GM18909 (cell line): ENCODE measurements around the gene PPP1R14C.
"Not testable (repeated sequence)": the region's sequence is repeated elsewhere in the genome, so short reads cannot be mapped to it uniquely, and the experiment has no call there.

Experiments
- ATAC-seq: cut with Tn5 transposase; IDR thresholded peaks from one replicate; pipeline ENCODE4 v1.9.1; 2021; ENCODE audit warnings: mild to moderate bottlenecking; ENCODE audit not compliant: unreplicated experiment, poor library complexity

Gene PPP1R14C

GRCh38 chr6:150137711-150138110 is 5.1 kb upstream of the PPP1R14C start:
- ATAC-seq: not testable (repeated sequence)

GRCh38 chr6:150138638-150139037 is 4.2 kb upstream of the PPP1R14C start:
- ATAC-seq: no peak

- no peak for ATAC-seq
Observed at GRCh38 chr6:150139533-150139932, 3.3 kb upstream of the PPP1R14C start.

- ATAC-seq: no peak
Observed at GRCh38 chr6:150140236-150140969, 2.4 kb upstream of the PPP1R14C start.

- ATAC-seq: no peak
Observed at GRCh38 chr6:150142097-150142669, 661 bp upstream of the PPP1R14C start.

GRCh38 chr6:150143516-150144293 is 861 bp downstream of the PPP1R14C start:
- ATAC-seq: no peak

- no peak for ATAC-seq
Observed at GRCh38 chr6:150144294-150144868, 1.5 kb downstream of the PPP1R14C start.

GRCh38 chr6:150145427-150145826 is 2.6 kb downstream of the PPP1R14C start:
- no peak for ATAC-seq

- ATAC-seq: no peak
Observed at GRCh38 chr6:150145830-150146229, 3.0 kb downstream of the PPP1R14C start.

GRCh38 chr6:150146436-150146835 is 3.6 kb downstream of the PPP1R14C start:
- no peak for ATAC-seq

- ATAC-seq: no peak
Observed at GRCh38 chr6:150149146-150149545, 6.3 kb downstream of the PPP1R14C start.

GRCh38 chr6:150150458-150150820 is 7.6 kb downstream of the PPP1R14C start:
- no peak for ATAC-seq

GRCh38 chr6:150150821-150151646 is 8.2 kb downstream of the PPP1R14C start:
- ATAC-seq: no peak

- no peak for ATAC-seq
Observed at GRCh38 chr6:150152891-150153876, 10.3 kb downstream of the PPP1R14C start.

- no peak for ATAC-seq
Observed at GRCh38 chr6:150153905-150154492, 11.2 kb downstream of the PPP1R14C start.

- no peak for ATAC-seq
Observed at GRCh38 chr6:150156460-150156859, 13.6 kb downstream of the PPP1R14C start.

- ATAC-seq: no peak
Observed at GRCh38 chr6:150157081-150157480, 14.2 kb downstream of the PPP1R14C start.

- ATAC-seq: no peak
Observed at GRCh38 chr6:150159757-150160156, 16.9 kb downstream of the PPP1R14C start.

- no peak for ATAC-seq
Observed at GRCh38 chr6:150163970-150164369, 21.1 kb downstream of the PPP1R14C start.
